Measurements from ENCODE around the gene GLIS1. TPM values are rescaled to one million over a fixed set of nuclear protein-coding genes. Genes with fewer than 3 reads are reported as not detected.

Gene GLIS1
- total RNA-seq, 1 experiment from 2014 or later: not detected

DNA sequence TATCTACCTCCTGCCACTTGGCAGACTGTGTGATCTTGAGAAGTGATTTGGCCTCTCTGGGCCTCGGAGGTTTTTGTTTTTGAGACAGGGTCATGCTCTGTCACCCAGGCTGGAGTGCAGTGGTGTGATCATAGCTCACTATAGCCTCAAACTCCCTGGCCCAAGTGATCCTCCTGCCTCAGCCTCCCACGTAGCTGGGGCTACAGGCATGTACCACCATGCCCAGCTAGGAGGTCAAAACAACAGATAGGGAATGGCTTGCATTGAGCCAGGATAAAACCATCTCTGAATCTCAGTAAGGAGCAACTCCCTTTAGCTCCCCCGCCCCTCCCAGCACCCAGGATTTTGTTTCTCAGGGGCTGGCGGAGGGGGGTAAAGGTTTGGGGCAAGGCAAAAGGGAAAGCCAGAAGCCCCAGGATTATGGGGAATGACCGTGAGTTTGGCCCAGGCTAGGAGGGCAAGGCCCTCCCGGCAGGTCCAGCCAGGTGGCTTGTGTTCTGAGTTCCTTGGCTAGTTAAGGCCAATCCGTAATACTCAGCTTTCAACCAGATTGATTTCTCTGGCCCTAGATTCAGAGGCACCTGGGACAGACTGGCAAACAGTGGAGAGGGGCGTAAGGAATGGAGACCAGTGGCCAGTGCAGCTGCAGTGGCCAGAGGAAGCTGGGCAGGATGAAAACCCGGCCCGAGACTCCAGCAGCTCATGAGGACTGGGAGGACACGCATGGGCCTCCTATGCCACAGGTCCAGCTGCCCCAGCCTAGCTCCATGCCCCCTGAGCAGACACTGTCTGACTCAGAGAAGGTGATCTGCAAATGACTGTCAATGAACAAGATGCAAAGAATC is 149.7 kb downstream of the GLIS1 start:
- Histone ChIP-seq H3K4me2 (no peak overlapping the region), H3K27ac (no peak overlapping the region), H3K4me1 (replicated peaks; ENCODE audit: insufficient read depth) (no peaks in the 10 kb centered on the region; the same call in 1 of the 2 replicates), H3K79me2 (ENCODE audit: low read depth) (no peaks in the 10 kb centered on the region), H2AFZ (no peak overlapping the region), H3K9me3 (ENCODE audit: insufficient read depth, low read depth) (no peaks in the 10 kb centered on the region), H3K27me3 (ENCODE audit: insufficient read depth, low read depth) (peaks cover 20% of the 10 kb centered on the region), H4K20me1 (ENCODE audit: insufficient read depth) (no peaks in the 10 kb centered on the region), H3K9me2 (ENCODE audit: insufficient read depth) (no peaks in the 10 kb centered on the region), H3F3A (ENCODE audit: insufficient read depth, low read depth) (no peaks in the 10 kb centered on the region), H3K36me3 (ENCODE audit: low read depth) (no peaks in the 10 kb centered on the region), H3K4me3 (no peak overlapping the region)
- intact Hi-C loops (cut with micrococcal nuclease; ENCODE audit: unreplicated experiment): no loop called here
- DNase-seq: no peak
- TF ChIP-seq, protein P1, sequence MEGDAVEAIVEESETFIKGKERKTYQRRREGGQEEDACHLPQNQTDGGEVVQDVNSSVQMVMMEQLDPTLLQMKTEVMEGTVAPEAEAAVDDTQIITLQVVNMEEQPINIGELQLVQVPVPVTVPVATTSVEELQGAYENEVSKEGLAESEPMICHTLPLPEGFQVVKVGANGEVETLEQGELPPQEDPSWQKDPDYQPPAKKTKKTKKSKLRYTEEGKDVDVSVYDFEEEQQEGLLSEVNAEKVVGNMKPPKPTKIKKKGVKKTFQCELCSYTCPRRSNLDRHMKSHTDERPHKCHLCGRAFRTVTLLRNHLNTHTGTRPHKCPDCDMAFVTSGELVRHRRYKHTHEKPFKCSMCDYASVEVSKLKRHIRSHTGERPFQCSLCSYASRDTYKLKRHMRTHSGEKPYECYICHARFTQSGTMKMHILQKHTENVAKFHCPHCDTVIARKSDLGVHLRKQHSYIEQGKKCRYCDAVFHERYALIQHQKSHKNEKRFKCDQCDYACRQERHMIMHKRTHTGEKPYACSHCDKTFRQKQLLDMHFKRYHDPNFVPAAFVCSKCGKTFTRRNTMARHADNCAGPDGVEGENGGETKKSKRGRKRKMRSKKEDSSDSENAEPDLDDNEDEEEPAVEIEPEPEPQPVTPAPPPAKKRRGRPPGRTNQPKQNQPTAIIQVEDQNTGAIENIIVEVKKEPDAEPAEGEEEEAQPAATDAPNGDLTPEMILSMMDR (conservative IDR thresholded peaks at IDR 0.05): no peak
- no peak for TF ChIP-seq EZH2 (IDR thresholded peaks at IDR 0.05; ENCODE audit: low read depth)
- POLR2A ChIA-PET (ENCODE audit: unreplicated experiment): interaction anchor here (0.5 to 0.6 kb wide), 2 partner anchors 187 to 1212 kb away, joined by 3 to 4 read pairs; partner anchors contain the start of gene TTC22
- no TSS peak for BruUV-seq (replicated peaks)
- CTCF ChIA-PET: no interaction called here

DNA sequence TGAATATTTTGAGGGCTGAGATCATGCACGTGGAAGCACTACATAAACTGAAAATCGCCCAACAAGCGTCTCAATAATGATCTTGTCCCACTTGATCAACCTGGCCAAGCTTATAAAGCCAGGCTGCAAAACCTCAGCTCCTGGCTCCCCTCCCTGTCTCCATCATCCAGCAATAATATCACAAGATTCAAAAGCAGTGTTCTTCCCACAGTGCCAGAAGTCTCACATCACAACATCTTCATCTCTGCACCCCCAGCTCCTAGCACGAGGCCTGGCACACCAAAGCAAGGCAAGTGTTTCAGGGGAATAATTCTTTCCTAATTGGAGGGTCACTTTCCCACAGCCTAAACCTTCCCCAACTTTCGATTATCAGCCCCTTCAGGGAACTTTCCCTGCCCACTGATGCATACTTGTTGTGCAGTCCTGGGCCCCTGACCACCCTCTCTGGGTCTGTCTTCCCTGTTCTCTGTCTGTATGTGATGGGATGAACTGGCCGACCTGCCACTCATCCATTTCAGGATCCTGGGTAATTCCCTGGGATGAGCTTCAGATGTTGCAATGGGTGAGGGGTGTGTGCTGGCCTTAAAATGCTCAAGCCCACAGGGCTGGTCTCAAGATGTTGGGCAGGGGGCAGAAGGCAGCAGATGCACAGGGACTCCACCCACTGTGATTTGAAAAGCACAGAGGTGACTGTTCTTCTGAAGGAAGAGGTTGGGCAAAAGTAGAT is 150.7 kb downstream of the GLIS1 start:
- no TSS peak for BruUV-seq (replicated peaks)
- H3K27ac ChIP-seq: no peak overlapping the region
- H3K4me1 ChIP-seq (replicated peaks; ENCODE audit: insufficient read depth): no peaks in the 10 kb centered on the region; the same call in 1 of the 2 replicates
- intact Hi-C loops (cut with micrococcal nuclease; ENCODE audit: unreplicated experiment): no loop called here
- CTCF ChIA-PET: no interaction called here
- POLR2A ChIA-PET (ENCODE audit: unreplicated experiment): no interaction called here
- H3K9me2 ChIP-seq (ENCODE audit: insufficient read depth): no peaks in the 10 kb centered on the region
- H3K4me2 ChIP-seq: no peak overlapping the region
- no peaks in the 10 kb centered on the region for H3F3A ChIP-seq (ENCODE audit: insufficient read depth, low read depth)
- peaks cover 20% of the 10 kb centered on the region for H3K27me3 ChIP-seq (ENCODE audit: insufficient read depth, low read depth)
- no peak overlapping the region for H2AFZ ChIP-seq
- no peaks in the 10 kb centered on the region for H3K79me2 ChIP-seq (ENCODE audit: low read depth)
- no peaks in the 10 kb centered on the region for H4K20me1 ChIP-seq (ENCODE audit: insufficient read depth)
- no peak for DNase-seq
- H3K36me3 ChIP-seq (ENCODE audit: low read depth): no peaks in the 10 kb centered on the region
- H3K4me3 ChIP-seq: no peak overlapping the region
- TF ChIP-seq, protein P1 (conservative IDR thresholded peaks at IDR 0.05): no peak
- TF ChIP-seq EZH2 (IDR thresholded peaks at IDR 0.05; ENCODE audit: low read depth): no peak
- H3K9me3 ChIP-seq (ENCODE audit: insufficient read depth, low read depth): no peaks in the 10 kb centered on the region

DNA sequence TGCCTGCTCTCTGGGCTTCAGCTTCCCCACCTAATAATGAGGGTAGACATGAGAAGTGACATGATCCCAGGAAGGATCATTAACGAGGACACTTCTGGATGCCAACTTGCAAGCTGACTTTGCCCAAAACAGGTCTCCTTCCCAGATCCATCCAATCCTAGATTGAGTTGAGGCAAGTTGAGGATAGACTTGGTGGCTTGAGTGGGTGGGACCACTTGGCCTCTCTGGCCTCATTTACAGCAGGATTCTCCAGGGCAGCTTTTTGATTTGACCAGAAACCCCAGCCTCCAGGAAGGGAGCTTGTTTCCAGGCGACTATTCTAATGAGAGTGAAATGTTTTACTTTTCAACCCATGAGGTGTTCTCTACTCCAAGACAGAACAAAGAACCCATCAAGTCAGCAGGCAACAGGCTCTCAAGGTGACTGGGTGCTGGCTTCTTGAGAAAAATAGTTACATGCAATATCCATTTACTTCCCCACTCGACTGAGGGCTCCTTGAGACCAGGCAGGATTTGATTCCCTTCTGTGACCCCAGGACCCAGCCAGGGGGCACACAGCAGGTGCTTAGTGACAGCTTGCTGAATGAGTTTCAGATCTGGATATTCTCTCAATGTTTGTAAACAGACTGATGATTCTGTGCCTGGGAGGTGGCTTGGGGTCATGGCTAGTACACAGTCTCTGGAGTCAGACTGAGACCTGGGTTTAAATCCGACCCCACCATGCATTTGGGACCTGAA is 151.5 kb downstream of the GLIS1 start:
- TF ChIP-seq EZH2 (IDR thresholded peaks at IDR 0.05; ENCODE audit: low read depth): no peak
- TF ChIP-seq, protein P1 (conservative IDR thresholded peaks at IDR 0.05): no peak
- no peaks in the 10 kb centered on the region for H3K36me3 ChIP-seq (ENCODE audit: low read depth)
- no peaks in the 10 kb centered on the region; the same call in 1 of the 2 replicates for H3K4me1 ChIP-seq (replicated peaks; ENCODE audit: insufficient read depth)
- no peaks in the 10 kb centered on the region for H3K9me2 ChIP-seq (ENCODE audit: insufficient read depth)
- no peaks in the 10 kb centered on the region for H3F3A ChIP-seq (ENCODE audit: insufficient read depth, low read depth)
- H4K20me1 ChIP-seq (ENCODE audit: insufficient read depth): no peaks in the 10 kb centered on the region
- H3K9me3 ChIP-seq (ENCODE audit: insufficient read depth, low read depth): no peaks in the 10 kb centered on the region
- no peak overlapping the region for H2AFZ ChIP-seq
- no peak overlapping the region for H3K4me2 ChIP-seq
- H3K4me3 ChIP-seq: no peak overlapping the region
- DNase-seq: no peak
- no peaks in the 10 kb centered on the region for H3K79me2 ChIP-seq (ENCODE audit: low read depth)
- no TSS peak for BruUV-seq (replicated peaks)
- peaks cover 20% of the 10 kb centered on the region for H3K27me3 ChIP-seq (ENCODE audit: insufficient read depth, low read depth)
- no peak overlapping the region for H3K27ac ChIP-seq
- intact Hi-C loops (cut with micrococcal nuclease; ENCODE audit: unreplicated experiment): no loop called here
- ChIA-PET CTCF (no interaction called here), POLR2A (ENCODE audit: unreplicated experiment) (no interaction called here)

Data from PC-9 (cell line).